CD4-positive, alpha-beta T cell treated with Interleukin-2 at 100 ng/mL for 4 hours (primary cell): ENCODE measurements around the gene PEAR1.

Experiments used
- DNase-seq: peaks from one replicate; pipeline ENCODE4 v3.0.0-alpha.2; 2020; ENCODE audit warnings: low spot score

PEAR1 gene

DNA sequence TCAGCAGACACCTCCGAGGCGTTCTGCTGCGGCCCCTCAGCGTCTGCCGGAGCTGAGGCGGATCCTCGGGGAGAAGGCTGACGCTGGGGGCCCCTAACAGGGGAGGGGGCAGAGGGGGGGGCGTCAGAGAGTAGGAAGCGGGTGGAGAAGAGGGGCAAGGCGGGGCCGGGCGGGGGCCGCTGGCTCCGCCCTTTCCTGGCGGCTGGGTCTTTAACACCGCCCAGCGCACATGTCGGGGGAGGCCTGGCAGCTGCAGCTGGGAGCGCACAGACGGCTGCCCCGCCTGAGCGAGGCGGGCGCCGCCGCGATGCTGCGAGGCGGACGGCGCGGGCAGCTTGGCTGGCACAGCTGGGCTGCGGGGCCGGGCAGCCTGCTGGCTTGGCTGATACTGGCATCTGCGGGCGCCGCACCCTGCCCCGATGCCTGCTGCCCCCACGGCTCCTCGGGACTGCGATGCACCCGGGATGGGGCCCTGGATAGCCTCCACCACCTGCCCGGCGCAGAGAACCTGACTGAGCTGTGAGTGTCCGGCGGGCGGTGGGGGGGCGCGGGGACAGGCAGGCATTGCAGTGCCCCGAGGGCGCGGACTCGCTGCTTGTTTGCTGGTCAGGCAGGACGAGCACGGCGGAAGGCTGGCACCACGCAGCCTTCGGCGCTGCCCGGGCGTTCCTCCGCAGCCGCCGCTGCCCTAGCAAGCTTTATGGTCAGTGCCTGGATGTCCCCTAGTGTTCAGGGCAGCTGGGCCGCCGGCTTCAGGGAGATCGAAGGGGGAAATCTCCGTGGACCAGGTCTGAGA, 32.7 kb upstream of the PEAR1 start, which contains the start of gene NTRK1:
NTRK1 (plus strand) TSS at position 238 of the 796 bp plus-strand sequence; CDS start at position 308, 70 bp downstream.
- peak; percentile 57 for DNase-seq

DNA sequence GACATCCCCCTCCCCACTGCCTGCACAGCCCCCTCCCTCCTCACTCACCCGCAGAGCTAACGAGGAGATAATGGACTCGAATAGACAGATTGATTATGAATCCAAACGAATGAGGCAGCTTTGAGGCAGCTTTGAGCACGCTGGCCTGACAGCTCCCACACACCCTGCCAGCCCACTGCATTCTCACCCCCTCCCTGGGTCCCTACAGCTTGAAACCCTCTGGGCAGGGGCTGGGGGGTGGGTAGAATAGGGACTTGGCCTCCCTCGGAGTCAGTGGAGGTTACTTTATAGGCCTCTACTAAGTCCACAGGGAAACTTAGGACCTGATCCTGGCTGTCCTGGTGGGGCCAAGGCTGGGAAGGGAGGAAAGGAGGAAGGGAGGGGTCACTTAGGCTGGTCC, 30.9 kb upstream of the PEAR1 start:
- DNase-seq, result no peak

DNA sequence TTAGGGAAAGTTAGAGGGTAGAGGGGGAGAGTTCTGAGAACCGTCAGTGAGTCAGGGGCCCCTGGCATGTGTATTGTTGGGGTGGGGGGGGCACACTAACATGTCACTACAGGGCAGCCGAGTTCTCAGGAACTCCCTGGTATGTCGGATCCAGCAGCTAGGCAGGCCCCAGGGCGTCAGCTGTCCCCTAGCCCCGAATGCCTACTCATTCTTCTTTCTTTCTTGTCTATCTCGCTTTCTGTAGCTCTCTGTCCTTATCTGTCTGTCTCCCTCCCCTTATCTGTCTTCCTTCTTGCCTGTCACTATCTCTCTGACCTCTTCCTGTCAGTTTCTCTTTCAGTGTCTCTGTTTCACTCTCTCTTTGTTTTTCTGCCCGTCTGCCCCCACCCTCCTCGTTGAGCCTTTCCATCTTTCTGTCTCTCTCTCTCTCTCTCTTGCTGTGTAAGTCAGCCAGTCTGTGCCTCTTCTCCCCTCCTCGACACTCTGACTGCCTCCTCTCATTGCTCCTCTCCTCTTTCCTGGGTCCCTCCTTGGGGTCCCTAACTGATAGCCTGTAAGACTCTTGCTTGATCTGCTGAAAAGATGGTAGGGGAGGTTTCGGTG, 30.4 kb upstream of the PEAR1 start:
- no peak for DNase-seq

DNA sequence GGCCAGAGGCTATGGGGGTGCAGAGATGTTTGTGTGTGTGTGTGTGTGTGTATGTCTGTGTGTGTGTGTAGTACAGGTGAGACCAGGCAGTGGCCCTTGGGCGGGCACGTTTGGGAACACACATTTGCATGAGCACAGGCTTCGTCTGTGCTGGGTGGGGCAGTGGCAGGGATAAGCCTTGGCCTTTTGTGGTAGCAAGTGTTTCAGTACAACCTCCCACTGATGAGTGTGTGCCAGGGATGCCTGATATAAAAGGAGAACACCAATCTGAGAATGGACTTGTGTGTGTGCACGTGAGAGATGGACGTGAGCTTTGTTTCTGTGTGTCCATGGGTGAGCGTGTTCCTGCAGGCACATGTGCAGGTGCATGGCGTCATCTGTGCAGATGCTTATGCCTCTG, 29.9 kb upstream of the PEAR1 start:
- no peak for DNase-seq

DNA sequence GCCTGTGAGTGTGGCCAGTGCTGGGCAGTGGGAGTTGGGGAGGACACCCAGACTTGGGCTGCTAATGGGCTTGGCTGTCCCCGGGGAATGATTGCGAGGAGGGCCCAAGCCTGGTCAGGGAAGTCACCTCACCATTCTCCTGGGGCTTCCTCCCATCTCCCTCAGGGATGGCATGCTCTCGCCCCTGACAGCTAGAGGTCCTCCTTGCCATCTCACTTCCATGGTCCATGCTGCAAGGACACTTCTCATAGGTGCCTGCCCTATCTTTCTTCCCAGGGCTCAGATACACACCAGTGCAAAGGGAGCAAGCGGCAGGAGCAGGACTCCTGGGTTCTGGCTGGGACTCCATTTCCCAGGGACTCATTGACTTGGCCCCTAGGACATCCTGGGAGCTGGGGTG, 28.7 kb upstream of the PEAR1 start:
- DNase-seq, result no peak

DNA sequence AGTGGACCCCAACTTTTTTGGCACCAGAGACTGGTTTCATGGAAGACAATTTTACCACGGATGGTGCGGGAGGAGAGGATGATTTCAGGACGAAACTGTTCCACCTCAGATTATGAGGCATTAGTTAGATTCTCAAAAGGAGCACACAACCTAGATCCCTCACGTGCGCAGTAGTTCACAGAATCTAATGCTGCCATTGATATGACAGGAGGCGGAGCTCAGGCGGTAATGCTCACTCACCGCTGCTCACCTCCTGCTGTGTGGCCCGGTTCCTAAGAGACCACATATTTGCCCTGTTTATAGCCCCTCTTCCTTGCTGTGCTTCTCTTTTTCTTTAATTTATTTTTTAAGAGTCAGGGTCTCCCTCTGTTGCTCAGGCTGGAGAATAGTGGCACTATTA, 28.3 kb upstream of the PEAR1 start:
- DNase-seq, result no peak

DNA sequence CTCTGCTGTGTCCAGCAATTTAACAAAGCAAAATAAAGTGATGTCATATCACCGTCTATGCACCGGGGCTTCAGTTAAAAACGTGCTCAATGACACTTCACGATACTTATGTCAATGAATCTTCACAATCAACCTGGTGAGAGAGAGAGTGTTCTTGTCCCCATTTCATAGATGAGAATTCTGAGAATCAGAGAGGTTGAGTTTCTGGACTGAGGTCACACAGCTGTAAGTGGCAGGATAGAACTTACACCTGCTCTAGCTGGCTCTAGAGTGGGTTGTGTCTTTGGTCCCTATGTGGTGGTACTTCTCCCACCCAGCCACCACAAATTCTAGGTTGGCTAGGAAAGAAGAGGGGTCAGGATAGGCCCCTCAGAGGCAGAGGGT, 27.7 kb upstream of the PEAR1 start:
- no peak for DNase-seq

DNA sequence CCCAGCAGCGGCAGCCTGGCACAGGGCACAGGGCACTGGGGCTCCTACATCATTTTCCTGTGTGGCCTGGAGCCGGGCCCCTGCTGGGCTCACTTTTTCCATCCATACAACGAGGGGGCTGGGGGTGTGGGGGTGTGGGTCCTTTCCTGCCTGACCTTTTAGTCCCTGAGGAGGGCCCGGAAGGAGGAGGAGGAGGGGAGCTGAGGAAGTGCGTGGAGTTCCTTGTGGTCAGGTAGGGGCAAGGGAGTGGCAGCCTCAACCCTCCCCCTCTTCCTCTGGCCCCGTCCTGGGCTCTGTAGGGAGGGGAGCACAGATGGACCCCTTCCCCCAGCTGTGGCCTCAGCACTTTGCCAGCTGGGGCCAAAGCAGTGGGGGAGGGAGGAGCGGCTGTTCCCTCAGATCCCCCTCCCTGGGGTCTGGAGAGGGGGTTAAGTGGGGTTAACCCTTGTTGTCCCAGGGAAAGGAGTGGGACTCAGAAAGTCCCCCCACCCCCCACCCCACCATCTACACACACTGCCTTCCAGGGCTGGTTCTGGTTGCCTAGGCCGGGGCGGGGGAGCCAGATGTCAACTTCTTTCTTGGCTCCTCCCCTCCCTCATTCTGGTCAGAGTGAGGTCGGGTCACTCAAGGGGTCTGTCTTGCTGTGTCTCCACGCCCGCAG, 27.1 kb upstream of the PEAR1 start:
- DNase-seq, result no peak

DNA sequence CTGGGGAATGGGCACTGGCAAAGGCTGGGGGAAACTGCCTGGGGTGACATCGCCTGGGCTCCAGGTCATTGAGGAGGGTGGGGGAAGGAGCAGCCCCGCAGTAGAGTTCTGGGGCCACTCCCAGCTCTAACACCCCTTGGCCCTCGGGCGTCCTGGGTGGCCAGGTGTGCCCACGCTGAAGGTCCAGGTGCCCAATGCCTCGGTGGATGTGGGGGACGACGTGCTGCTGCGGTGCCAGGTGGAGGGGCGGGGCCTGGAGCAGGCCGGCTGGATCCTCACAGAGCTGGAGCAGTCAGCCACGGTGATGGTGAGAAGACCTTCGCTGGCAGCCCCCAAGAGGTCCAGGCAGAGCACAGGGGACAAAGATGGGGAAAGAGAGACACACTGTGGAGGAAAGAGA, 25.2 kb upstream of the PEAR1 start:
- no peak for DNase-seq

DNA sequence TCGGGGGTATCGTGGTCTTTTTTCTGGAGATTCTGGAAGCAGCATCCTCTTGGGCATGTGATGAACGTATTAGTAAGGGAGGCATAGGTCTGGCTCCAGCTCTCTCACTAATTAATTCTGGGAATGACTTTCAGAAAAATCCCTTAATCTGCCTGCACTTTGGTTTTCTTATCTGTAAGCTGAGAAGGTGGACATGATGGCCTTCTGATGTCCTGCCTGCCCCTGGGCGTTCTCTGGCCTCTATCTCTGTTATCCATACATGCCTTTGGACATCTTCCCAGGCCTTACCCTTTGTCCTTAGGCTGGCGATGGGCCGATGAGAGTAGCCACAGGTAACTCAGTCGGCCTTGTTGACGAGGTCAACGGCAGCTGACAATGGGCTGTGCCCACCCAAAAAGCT, 24.1 kb upstream of the PEAR1 start:
- DNase-seq, result no peak

DNA sequence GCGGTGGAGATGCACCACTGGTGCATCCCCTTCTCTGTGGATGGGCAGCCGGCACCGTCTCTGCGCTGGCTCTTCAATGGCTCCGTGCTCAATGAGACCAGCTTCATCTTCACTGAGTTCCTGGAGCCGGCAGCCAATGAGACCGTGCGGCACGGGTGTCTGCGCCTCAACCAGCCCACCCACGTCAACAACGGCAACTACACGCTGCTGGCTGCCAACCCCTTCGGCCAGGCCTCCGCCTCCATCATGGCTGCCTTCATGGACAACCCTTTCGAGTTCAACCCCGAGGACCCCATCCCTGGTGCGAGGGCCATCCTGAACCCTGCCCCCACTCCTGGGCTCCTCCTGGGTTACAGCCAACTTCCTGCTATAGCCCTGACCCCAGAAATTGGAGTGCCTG, 19.9 kb upstream of the PEAR1 start:
- no peak for DNase-seq

DNA sequence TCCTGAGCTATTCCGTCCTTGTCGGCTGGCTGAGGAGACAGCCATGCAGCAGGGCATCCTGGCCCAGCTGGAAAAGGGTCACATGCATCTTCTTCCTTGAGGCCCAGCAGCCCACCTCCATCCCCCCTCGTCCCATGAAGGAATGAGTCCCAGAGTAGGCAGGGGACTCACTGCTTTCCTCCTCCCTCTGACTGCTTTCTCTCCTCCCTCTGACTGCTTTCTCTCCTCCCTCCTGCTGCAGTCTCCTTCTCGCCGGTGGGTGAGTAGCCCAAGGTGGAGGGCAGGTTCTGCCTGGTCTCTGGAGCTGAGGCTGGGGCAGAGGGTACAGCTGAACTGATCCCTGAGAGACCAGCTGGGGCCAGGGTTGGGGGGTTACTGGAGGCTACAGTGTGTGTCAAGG, 19.4 kb upstream of the PEAR1 start:
- DNase-seq, result no peak

DNA sequence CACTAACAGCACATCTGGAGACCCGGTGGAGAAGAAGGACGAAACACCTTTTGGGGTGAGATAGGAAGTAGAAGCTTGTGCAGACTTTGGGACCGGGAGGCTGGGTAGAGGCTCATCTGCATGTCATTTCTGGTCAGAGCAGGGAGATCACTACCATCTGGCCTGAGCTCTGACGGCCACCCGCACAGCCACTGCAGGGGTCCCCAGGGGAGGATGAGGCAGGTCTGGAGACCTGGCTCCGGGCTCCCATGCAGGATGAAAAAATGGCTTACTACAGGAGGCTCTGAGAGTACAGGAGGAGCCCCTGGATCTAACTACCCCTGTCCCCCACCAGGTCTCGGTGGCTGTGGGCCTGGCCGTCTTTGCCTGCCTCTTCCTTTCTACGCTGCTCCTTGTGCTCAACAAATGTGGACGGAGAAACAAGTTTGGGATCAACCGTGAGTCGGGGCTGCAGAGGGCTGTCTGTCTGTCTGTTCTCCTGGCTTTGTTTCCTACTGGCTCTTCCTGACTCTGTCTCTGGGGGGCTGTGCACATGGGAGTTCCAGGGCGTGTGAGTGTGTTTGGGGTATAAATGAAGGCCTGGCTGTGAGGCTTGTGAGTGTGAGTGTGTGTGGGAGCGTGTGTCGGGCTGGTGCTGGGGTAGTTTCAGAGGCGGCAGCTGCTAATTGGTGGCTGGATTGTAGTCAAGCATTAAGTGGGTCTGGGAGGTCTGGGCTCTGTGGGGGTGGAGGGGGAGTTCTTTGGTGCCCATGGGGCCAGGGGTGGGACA, 18.8 kb upstream of the PEAR1 start:
- DNase-seq, result no peak

DNA sequence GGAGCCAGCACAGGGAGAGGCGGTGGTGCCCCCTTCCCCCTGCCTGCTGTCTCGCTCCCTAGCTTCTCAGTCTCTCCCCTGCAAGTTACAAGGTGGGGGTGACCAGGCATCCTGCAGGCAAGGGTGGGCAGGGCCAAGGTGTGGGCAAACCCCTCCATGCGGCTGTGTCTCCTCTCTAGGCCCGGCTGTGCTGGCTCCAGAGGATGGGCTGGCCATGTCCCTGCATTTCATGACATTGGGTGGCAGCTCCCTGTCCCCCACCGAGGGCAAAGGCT, 18.2 kb upstream of the PEAR1 start:
- DNase-seq, result no peak

DNA sequence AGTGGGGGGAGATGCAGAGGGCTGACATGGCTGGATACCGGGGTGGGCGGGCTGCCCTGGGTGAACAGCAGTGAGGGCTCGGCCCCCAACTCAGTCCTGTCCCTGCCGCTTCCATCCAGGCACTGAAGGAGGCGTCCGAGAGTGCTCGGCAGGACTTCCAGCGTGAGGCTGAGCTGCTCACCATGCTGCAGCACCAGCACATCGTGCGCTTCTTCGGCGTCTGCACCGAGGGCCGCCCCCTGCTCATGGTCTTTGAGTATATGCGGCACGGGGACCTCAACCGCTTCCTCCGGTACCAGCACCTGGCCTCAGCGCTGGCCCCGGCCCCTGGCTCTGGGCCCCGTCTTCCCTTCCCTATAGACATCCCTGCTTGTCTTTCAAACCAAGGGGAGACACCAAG, 17.2 kb upstream of the PEAR1 start:
- no peak for DNase-seq

DNA sequence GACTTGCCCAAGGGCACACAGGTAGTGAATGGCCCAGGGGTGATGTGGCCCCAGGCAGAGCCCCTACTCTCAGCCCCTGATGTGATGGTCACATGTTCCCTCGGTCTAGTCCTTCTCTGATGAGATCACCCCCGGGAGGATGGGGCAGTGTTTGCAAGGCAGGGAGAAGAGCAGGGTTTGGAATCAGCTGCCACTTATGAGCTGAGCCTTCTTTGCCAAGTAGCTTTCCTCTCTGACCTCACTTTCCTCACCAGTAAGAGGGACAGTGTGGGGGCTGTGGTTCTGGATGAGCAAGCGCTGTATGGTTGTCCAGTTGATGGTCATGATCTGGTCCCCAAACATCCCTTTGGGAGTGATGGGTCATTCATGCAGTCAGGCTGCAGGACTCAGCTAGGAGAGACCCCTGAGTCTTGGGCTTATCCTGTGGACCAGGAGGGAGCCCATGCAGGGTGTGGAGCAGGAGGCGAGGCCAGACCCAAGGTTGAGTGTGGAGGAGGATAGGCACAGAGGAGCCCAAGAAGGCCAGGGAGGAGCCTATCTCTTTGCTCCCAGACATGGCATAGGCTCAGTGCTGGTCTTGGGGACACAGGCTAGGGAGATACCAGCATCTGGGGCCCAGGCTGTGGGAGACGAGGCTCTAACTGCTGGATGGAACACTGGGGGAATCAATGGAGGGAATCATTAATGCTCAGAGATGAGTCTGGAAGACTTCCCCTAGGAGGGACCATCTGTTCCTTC, 15.9 kb upstream of the PEAR1 start:
- no peak for DNase-seq

DNA sequence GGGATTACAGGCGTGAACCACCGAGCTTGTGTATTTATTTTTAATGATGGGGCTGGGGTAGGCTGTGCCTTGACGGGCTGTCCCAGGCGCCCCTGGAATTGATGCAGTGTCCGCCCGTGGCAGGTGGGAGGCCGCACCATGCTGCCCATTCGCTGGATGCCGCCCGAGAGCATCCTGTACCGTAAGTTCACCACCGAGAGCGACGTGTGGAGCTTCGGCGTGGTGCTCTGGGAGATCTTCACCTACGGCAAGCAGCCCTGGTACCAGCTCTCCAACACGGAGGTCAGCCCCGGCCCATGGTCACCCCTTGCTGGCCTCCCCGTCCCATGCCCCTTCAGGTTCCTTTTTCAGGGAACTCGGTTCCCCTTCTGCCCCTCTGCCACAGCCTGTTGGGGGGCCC, 13.6 kb upstream of the PEAR1 start:
- no peak for DNase-seq

DNA sequence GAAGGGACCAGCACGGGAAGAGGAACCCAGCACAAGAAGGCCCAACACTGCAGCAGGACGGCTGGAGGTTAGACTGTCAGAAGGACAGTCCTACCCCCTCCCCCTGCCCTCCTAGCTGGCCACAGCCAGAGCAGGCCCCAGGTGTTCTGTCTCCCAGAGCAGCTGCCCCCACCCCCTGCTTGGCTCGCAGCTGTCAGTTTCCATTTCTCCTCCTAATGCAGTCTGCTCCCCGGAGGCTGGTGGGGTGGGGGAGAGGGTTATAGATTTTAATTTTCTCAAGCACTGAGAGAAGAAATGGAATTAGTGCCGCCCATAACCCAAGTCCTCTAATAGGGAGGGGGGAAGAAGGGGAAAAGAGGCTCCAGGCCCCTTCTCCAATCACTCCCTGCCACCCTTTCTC, 13.0 kb upstream of the PEAR1 start:
- DNase-seq, result no peak

DNA sequence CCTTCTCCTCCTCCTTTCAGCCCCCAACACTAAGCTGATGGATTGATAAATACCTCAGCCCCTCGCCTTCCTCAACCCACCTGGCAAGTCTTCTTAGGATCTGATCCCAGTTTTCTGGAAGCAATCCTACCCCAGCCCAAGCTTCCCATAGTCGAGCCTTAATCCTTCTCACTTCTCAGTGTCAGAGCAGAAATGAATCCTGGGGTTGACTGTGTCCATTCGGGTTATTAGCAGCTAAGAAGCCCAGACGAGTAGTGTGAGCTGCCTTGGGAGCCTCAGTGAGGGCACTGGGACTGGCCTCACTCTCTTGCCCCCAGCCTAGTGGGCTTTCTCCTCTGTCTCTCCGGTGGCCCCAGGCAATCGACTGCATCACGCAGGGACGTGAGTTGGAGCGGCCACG, 12.4 kb upstream of the PEAR1 start:
- no peak for DNase-seq

DNA sequence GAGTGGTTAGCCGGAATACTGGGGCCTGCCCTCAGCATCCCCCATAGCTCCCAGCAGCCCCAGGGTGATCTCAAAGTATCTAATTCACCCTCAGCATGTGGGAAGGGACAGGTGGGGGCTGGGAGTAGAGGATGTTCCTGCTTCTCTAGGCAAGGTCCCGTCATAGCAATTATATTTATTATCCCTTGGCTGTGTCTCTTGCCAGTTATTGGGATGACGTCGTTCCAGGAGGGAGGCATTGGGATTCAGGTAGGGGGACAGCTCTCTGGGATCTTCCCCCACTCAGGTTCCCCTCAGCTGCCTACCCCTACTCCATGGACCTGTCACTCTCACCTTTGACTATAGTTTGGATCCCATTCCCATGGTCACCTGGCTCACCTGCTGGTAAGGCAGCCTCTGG, 11.9 kb upstream of the PEAR1 start:
- no peak for DNase-seq

DNA sequence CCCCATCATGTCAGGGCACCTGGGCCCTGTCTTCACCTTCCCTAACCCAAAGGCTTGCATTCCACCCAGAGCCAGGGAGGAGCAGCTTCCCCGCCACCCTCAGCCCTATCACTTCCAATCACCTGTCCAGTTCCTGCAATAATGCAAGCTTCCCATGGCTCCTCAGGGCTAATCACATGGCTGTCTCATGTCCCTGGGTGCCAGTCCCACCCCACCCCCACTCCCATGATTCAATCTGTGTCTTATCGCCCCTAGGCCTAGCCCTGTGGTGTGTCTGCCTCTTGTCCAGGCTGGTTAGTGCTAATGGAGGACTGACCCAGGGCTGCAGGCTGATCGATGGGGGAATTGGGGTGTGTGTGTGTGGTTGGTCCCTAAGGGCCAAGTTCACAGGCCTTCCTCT, 11.0 kb upstream of the PEAR1 start:
- DNase-seq, result no peak

DNA sequence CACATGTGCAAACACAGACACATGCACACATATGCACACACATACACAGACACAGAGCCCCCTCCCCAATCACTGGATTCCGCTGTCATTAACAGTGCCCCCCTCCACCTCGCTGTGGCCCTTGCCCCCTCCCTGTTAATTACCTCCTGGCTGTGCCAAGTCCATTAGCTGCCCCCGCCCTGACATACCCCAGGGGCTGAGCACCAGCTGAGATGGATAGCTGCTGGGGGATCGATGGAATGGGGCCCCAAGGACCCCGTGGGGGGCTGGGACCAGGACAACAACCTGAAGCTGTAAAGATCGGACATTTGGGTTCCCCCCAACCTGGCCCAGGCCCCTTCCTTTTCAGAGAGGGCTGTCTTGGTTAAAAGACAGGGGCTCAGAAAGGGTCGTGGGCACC, 9.6 kb upstream of the PEAR1 start:
- no peak for DNase-seq
